Mononuclear cell (primary cell): ENCODE results near the gene ZNF345. TPM values are rescaled to one million over a fixed set of nuclear protein-coding genes. Genes with fewer than 3 reads are reported as not detected.

Experiments used
- H3K27me3 ChIP-seq: 2 replicates; pipeline ENCODE4 v1.6.0; 2011; ENCODE audit warnings: low read length, control low read depth; ENCODE audit not compliant: insufficient read depth
- H3K4me1 ChIP-seq: 2 replicates; pipeline ENCODE4 v1.5.1; 2011; ENCODE audit warnings: mild to moderate bottlenecking, low read length, control low read depth; ENCODE audit not compliant: insufficient read depth
- H3K4me3 ChIP-seq: 2 replicates; pipeline ENCODE4 v1.5.1; 2011; ENCODE audit warnings: mild to moderate bottlenecking, low read length, moderate library complexity
- H3K9me3 ChIP-seq: 2 replicates; pipeline ENCODE4 v1.5.1; 2011; ENCODE audit warnings: low read depth, mild to moderate bottlenecking, control low read depth, low read length
- total RNA-seq: library from RNA; depleted of rRNA; stranded (reverse); fragments of >200 nt; gene quantifications from one replicate; pipeline ENCODE4 v1.2.3, GENCODE V29; 2012

ZNF345 gene
- total RNA-seq, result 5.0 TPM

DNA sequence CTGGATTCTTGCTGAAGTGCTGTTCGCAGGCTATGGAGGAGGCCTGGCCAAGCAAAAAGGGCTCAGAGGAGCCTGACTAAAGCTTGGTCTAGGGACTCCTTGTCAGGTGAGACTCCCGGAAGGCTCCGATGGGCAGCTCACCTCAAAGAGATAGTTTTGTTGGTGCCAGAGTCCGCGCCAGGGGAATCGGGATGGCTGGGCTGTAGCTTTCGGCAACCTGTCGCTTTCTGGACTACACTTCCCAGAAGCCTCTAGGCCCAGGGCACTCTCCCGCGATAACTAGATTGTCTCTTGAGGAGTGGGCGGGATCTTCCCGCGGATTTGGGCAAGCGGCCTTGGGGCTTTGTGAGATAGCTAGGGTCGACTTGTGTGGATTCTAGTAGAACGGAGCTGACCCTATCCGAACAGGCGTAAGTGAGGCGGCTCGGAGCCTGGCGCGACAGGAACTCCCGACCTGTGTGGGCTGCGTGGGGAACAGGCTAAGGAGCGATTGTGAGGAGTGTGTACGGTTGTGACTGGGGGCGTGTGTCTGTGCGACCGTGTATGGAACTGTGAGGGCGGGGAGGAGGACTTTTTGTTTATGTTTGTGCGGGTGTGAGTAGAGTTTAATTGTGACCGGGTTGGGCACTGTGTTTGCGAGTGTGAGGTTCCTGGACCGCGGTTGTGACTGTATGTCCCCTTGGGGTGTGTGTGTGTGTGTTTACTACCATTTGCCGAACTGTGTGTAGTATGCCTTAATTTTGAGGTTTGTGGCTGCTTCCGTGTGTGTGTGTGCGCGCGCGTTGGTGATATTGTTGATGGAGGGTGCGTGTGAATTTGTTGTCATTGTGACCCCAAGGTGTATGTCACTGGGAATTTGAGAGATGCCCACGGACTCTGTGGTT, at the start of gene ZNF345:
Gene ZNF345 (plus strand): TSS at position 318 of the 884 bp plus-strand sequence. CDS start 25,955 bp downstream, outside the sequence.
- Histone ChIP-seq H3K9me3 (peaks cover 6% of the 10 kb centered on the region), H3K4me1 (peaks cover 23% of the 10 kb centered on the region), H3K27me3 (no peaks in the 10 kb centered on the region), H3K4me3 (peak within 1 kb of the TSS; percentile 85)

DNA sequence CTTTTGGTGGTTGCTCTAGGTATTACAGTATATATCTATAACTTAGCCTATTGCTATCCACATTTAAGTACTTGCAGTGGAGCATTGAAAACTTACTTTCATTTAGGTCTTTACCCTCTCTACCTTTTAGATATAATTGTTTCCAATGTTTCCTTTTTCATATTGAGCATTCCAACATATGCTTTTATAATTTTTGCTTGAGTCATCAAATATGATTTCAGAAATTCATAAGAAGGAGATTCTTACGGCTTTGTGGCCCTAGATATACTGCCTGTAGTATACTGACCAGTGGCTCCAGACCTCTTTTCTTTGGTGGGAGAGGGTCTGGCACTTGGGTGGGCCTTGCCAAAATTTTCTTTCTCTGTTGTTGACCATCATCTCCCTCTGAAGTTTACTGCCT, 45.3 kb upstream of the ZNF345 start:
- Histone ChIP-seq H3K9me3 (peaks cover 48% of the 10 kb centered on the region), H3K4me3 (no peak overlapping the region), H3K27me3 (no peaks in the 10 kb centered on the region), H3K4me1 (no peaks in the 10 kb centered on the region)

DNA sequence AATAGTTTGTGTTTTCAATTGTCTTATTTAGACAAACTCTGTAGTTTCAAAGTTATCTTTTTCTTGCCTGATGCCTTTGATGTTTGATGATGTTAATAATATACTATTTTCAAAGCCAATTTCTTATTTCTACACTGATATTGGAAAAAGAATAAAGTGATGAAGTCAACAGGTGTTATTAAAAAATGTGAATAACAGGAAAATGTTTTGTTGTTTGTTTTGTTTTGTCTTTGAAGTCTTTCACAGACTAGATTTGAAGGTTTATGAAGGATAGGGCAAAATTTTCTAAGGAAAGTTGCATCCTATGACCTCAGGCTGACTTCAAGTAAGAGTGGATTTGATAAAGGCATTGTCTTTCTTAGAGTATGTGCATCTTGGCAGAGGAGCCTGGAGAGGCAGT, 43.6 kb upstream of the ZNF345 start:
- Histone ChIP-seq H3K4me3 (no peak overlapping the region), H3K9me3 (peaks cover 65% of the 10 kb centered on the region), H3K27me3 (no peaks in the 10 kb centered on the region), H3K4me1 (no peaks in the 10 kb centered on the region)

DNA sequence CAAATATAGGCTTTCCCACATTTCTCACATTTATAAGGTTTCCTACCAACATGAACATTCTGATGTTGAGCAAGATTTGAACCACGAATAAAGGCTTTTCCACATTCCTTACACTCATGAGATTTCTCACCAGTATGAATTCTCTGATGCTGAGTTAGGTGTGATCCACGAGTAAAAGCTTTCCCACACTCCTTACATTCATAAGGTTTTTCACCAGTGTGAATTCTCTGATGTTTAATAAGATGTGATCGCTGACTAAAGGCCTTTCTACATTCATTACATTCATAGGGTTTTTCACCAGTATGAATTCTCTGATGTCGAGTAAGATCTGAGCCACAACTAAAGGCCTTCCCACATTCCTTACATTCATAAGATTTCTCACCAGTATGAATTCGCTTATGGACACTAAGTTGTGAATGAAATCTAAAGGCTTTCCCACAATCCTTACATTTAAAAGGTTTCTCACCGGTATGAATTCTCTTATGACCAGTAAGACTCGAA, 31.5 kb upstream of the ZNF345 start:
- Histone ChIP-seq H3K4me1 (no peaks in the 10 kb centered on the region), H3K27me3 (no peaks in the 10 kb centered on the region), H3K4me3 (no peak overlapping the region), H3K9me3 (peaks cover 91% of the 10 kb centered on the region)

DNA sequence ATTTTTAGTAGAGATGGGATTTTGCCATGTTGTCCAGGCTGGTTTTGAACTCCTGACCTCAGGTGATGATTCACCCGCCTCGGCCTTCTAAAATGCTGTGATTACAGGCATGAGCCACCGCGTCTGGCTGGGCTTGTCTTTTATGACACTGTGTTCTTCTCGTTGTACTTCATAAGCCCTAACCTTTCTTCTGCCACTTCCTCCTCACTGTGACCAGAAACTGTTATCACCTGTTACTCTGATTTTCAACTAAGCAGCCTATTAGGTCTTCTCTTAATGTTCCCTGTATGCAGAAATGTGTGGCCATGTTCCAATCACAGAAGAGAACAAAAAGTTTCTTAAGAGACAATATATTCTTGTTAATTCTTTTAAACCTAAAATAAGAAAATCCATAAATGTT, 28.9 kb upstream of the ZNF345 start:
- peaks cover 85% of the 10 kb centered on the region for H3K9me3 ChIP-seq
- no peak overlapping the region for H3K4me3 ChIP-seq
- H3K27me3 ChIP-seq, result no peaks in the 10 kb centered on the region
- no peaks in the 10 kb centered on the region for H3K4me1 ChIP-seq

DNA sequence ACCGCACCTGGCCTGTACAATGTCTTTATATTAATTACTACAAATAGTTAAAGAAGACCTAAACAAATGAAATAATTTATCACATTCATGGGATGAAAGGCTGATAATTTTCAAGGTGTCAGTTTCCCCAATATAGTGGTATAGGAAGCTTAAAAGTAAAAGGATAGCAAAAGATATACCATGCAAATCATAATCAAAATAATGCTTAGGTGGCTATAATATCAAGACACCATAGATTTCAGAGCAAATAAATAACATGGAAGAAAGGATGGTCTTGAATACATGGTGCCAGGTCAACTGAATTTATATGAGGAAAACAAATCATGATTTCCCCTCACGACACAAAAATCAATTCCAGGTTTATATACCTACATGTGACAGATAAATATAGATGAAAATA, 17.2 kb upstream of the ZNF345 start:
- H3K4me1 ChIP-seq, result peaks cover 11% of the 10 kb centered on the region
- peaks cover 72% of the 10 kb centered on the region for H3K9me3 ChIP-seq
- H3K27me3 ChIP-seq, result no peaks in the 10 kb centered on the region
- H3K4me3 ChIP-seq, result no peak overlapping the region

DNA sequence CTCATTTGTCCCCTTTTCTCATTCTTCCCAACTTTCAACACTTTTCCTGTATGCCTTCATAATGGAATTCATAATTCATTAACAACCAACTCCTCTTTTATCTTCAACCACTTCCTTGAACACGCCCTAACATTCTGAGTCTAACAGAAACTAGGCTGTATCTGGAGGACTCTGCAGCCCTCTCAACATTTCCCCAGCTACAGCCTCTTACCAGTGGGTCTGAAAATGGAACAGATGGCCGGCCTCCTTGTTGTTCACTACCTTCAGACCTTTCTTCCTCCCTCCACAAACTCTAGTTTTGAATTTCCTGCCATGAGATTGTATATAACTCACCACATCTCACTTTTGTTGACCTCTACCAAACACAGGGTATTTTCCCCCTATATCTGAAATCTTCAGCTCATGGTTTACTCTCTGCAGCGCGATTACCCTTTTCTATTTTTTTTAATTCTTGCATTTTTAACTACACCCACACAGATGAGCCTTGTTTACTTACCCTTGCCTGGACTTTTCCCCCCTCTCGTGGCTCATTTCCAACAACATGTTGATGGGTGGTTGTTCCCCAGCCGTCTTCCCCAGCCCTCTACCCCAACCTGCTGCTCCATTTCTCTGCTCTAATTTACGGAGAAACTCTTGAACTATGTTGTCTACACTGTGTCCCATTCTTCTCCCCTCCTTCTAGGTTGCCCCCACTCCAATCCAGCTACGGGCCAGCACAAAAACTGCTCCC, 13.3 kb upstream of the ZNF345 start:
- Histone ChIP-seq H3K9me3 (peaks cover 33% of the 10 kb centered on the region), H3K4me3 (peak overlapping the region; percentile 48), H3K27me3 (no peaks in the 10 kb centered on the region), H3K4me1 (peaks cover 15% of the 10 kb centered on the region)

DNA sequence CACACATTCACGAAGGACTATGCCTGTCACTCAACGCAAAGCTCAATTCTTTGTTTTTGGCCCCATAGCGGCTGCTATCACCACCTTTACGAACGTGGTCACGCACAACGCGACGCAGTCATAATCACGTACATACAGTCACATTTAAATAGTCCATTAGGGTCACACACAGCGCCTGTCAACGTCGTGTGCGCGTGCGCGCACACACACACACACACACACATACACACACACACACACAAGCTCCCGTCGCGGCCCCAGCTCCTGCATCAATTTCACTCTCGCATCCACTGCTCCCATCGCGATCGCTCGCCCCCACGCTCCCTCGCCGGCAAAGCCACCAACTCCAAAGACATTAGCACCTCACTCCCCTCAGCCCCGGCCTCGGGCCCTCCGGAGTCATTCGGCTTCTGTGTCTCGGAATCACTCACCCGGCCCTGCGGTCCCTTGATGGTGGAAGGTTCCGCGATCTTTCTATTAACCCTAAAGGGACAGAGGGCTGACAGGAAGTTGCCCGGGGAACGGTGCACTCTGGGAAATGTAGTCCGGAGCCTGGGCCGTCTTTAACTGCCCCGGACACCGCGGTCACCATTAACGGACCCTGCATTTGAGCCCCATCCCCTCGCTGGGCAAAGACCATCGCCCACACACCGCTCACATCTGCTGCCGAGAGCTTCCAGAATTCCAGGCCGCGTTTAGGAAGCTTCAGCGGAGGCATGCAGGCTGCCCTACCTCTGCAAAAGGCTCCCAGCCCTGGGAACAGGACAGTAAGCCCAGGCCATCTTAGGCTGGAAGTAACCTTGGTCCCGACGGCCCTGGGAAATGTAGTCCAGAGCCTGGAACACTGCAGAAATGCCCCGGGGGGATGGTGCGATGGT, 12.5 kb upstream of the ZNF345 start, which contains the start of gene ZNF790:
Gene ZNF790 (minus strand): TSS at position 482 of the 878 bp plus-strand sequence. CDS start 12,768 bp downstream, outside the sequence.
- Histone ChIP-seq H3K4me3 (peak within 1 kb of the TSS; percentile 48), H3K4me1 (peaks cover 15% of the 10 kb centered on the region), H3K9me3 (peaks cover 25% of the 10 kb centered on the region), H3K27me3 (no peaks in the 10 kb centered on the region)

DNA sequence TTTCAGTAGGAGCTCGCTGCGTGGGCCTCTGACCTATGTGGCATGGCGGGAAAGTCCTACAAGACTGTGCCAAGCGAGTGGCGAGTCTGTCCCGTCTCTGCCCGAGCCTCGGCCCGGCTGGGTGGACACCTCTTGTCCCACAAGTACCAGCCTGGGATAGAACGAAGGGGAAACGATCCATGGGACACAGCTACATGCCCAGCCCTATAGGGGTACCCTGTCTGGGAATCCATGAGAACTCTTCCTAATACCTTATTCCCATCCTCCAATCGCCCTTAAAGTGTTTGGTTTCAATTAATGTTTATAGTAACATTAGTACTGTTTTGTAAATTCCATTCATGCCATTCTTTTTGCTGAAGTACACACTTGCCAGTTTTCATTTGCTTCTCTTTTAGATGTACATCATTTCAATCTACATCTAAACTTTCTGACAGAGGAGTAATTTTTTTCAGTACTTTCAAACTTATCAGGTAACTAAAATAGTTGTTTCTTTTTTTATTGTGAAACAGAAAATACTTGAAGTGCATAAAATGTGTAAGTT, 11.8 kb upstream of the ZNF345 start:
- Histone ChIP-seq H3K4me3 (peak overlapping the region; percentile 48), H3K9me3 (peaks cover 18% of the 10 kb centered on the region), H3K4me1 (peaks cover 15% of the 10 kb centered on the region), H3K27me3 (no peaks in the 10 kb centered on the region)

DNA sequence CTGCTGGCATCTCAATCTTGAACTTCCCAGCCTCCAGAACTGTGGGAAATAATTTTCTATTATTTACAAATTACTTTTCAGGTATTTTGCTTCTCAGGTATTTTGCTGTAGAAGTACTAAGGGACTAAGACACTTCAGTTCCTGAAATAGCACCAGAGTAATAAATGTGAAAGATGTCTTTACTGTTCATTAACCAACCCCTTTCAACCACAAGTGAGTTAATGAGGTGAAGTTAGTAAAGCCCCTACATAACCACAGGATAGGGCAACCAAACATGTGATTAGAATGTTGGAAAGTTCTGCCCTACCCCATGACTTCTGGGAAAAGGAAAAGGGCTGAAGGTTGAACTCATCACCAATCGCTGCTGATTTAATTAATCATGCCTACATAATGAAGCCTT, 2.7 kb upstream of the ZNF345 start:
- Histone ChIP-seq H3K9me3 (no peaks in the 10 kb centered on the region), H3K4me1 (peaks cover 23% of the 10 kb centered on the region), H3K27me3 (no peaks in the 10 kb centered on the region), H3K4me3 (no peak overlapping the region)

DNA sequence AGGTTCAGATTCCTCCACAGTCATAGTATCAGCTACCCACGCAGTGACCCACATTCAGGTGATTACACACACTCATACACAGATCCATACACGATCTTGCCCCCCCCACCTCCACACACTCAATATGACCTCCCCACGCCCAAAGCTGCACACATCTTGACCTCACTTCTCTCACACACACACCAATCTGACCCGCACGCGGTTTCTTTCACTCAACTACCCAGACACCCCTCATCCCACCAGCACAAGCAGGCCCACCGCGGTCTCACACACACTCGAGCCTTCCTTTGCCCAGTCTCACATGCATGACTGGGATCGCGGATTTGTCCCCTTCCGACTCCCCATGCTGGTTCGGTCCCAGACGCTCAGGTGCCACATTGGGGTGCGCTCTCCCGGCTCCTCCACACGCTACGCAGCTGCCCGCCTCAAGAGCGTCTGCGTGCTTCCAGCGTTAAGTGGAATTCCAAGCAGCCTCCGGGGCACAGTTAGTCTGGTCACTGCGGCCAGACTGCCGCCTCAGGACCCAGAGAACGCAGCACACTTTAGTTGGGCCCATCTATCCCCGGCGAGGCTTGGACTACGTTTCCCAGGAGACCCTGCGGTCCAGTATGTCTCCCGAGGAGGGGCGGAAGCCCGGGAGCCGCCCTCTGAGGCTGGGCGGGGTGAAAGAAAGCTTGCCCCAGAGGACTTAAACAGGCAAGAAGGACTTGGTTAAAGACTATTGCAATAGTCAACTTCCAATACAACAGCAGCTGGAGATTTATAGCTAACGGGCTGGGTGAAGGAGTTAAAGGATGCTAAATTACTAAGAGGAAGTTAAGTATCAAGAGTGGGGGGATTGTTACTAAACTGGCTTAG, 746 bp upstream of the ZNF345 start:
- peaks cover 4% of the 10 kb centered on the region for H3K9me3 ChIP-seq
- peaks cover 23% of the 10 kb centered on the region for H3K4me1 ChIP-seq
- peak overlapping the region; percentile 85 for H3K4me3 ChIP-seq
- H3K27me3 ChIP-seq, result no peaks in the 10 kb centered on the region

DNA sequence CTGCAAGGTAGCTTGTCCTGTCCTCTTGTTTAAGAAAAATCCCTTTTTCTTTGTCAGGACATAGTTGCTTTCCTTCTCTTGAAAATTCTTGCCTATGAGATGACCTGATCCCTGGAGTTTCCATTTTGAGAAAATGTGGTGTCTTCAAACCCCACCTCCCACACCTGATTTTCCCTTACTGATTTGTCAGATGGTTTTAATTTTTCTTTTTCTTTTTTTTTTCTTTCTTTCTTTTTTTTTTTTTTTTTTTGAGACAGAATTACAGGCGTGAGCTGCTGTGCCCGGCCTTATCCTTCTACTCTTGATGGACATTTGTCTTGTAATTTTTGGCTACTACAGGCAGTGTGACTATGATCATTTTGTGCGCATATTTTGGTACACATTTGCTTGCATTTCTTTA, 1.2 kb downstream of the ZNF345 start:
- Histone ChIP-seq H3K4me1 (peaks cover 23% of the 10 kb centered on the region), H3K27me3 (no peaks in the 10 kb centered on the region), H3K4me3 (no peak overlapping the region), H3K9me3 (peaks cover 10% of the 10 kb centered on the region)

DNA sequence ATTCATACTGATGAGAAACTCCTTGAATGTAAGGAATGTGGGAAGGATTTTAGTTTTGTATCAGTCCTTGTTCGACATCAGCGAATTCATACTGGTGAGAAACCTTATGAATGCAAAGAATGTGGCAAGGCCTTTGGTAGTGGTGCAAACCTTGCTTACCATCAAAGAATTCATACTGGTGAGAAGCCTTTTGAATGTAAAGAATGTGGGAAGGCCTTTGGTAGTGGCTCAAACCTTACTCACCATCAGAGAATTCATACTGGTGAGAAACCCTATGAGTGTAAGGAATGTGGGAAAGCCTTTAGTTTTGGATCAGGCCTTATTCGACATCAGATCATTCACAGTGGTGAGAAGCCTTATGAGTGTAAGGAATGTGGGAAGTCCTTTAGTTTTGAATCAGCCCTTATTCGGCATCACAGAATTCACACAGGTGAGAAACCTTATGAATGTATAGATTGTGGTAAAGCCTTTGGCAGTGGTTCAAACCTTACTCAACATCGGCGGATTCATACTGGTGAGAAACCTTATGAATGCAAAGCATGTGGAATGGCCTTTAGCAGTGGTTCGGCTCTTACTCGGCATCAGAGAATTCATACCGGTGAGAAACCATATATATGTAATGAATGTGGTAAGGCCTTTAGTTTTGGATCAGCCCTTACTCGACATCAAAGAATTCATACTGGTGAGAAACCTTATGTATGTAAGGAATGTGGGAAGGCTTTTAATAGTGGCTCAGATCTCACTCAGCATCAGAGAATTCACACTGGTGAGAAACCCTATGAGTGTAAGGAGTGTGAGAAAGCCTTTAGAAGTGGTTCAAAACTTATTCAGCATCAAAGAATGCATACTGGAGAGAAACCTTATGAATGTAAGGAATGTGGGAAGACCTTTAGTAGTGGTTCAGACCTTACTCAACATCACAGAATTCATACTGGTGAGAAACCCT, 26.6 kb downstream of the ZNF345 start:
- Histone ChIP-seq H3K4me3 (no peak overlapping the region), H3K4me1 (no peaks in the 10 kb centered on the region), H3K27me3 (no peaks in the 10 kb centered on the region), H3K9me3 (peaks cover 97% of the 10 kb centered on the region)
